Stimulated activated CD4-positive, alpha-beta T cell treated with anti-CD3 and anti-CD28 coated beads, Interleukin-2, amount 100 ng/mL, for 48 hours (primary cell): ENCODE data around the gene DGUOK.
"Not testable (repeated sequence)": the region's sequence is repeated elsewhere in the genome, so short reads cannot be mapped to it uniquely, and the experiment has no call there.

Source experiments
- DNase-seq, 2 donors: peaks; one replicate each; pipeline ENCODE4 v3.0.0-alpha.2; 2020

DGUOK gene

DNA sequence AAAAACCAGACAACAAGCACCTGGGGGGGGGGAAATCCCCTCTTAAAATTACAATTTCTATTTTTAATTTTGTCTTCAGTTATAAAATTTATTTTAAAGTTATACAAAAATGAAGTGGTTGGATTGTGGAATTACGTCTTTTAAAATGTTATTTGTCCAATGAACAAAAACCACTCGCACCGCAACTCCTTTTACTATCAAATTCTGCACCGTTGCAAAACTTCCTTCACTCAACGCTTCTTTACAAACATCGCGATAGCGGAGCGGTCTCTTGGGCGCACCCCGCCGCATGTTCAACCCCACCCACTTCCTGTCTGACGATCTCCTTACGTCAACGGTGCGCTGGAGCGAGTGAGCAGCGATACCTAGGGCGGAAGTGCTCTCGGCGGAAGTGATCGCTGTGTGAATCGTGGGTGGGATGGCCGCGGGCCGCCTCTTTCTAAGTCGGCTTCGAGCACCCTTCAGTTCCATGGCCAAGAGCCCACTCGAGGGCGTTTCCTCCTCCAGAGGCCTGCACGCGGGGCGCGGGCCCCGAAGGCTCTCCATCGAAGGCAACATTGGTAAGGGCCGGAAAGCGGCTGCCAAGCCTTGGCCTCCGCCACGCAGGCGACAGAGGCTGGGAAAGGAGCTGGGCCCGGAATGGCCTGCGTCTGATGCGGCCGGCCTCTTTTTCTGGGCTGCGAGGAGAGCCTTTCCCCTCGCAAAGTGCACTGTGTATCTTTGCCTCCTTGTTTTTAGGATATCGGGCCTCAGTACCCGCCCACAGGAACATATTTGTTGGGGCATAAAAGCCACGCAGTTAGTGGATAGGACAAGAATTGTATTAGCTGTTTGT, at the start of gene DGUOK:
TSS of gene DGUOK (plus strand) at position 388 of the 835 bp plus-strand sequence. CDS start at position 419, 31 bp downstream.
- peak; percentile 88 to 94 for DNase-seq

DNA sequence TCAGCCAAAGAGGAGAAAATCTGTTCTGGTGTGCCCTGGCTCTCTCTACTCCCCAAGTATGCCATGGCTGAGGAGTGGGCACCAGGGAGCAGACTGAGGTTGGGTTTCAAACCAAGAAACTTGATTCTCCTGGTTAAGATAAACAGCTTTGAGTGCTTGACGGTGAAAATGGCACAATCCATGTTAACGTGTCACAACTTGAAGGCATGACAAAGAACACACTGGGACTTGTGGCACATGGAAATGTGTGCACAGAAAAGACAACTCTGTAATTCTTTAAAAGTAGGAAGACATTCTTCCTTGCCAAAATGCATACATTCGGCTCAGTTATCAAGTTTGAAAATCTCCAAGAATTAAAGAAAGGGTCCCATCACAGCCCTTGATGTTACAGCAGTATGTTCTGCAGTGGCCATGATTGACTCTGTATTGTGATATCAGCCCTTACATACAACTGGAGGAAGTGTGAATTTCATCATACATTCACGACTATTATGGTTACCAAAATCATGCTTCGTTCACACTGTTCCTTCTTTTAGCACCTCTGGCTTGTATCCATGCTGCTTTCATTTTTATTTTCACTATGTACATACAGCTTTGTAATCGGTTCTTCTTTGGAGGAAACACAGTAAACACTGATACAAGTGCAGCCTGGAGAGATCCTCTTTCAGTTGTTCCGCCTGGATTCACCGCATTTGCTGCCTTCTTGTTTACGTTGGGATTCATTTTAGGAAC, 49.4 kb upstream of the DGUOK start:
- DNase-seq, result no peak

DNA sequence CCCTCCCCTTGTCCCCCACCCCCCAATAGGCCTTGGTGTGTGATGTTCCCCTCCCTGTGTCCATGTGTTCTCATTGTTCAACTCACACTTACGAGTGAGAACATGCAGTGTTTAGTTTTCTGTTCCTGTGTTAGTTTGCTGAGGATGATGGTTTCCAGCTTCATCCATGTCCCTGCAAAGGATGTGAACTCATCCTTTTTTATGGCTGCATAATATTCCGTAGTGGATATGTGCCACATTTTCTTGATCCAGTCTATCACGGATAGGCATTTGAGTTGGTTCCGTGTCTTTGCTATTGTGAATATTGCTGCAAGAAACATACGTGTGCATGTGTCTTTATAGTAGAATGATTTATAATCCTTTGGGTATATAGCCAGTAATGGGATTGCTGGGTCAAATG, 48.7 kb upstream of the DGUOK start:
- DNase-seq, result not testable (repeated sequence)

DNA sequence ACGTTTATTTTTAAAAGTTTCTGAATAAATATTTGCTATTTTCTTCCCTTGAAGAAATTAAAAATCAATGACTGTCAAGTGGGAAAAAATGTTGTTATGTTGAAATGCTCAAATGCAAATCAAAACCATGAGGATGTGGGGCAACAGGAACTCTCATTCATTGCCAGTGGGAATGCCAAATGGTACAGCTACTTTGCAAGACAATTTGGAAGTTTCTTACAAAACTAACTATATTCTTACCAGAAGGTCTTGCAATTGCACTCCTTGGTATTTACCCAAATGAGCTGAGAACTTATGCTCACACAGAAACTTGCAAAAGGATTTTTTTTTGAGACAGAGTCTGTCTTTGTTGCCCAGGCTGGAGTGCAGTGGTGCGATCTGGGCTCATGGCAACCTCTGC, 41.3 kb upstream of the DGUOK start:
- DNase-seq, result no peak

DNA sequence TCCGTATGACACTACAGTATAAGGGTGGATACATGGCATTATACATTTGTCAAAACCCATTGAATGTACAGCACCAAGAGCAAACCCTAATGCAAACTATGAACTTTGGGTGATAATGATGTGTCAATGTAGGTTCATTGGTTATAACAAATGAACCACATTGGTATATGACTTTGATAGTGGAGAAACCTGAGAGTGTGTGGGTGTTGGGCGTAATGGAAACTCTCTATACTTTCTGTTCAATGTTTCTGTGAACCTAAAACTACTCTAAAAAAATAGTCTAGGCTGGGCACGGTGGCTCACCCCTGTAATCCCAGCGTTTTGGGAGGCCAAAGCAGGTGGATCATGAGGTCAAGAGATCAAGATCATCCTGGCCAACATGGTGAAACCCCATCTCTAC, 40.3 kb upstream of the DGUOK start:
- DNase-seq, result peak; percentile 24 to 55

DNA sequence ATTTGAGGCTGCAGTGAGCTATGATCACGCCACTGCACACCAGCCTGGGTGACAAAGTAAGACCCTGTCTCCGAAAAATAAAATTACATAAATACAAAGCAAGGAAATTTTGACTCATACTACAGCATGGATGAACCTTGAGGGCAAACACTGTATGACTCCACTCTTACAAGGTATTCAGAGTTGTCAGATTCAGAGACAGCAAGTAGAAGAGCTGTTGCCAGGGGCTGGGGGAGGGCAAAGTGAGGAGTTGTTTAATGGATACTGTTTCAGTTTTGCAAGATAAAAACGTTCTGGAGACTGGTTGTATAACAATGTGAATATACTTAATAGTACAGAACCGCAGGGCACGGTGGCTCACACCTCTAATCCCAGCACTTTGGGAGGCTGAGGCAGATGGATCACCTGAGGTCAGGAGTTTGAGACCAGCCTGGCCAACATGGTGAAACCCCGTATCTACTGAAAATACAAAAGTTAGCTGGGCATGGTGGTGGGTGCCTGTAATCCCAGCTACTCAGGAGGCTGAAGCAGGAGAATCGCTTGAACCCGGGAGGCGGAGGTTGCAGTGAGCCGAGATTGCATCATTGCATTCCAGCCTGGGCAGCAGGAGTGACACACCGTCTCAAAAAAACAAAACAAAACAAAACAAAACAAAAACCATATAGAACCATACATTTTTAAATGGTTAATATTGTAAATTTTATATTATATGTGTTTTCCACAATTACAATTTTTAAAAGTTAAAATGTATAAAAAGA, 38.9 kb upstream of the DGUOK start:
- not testable (repeated sequence) for DNase-seq

DNA sequence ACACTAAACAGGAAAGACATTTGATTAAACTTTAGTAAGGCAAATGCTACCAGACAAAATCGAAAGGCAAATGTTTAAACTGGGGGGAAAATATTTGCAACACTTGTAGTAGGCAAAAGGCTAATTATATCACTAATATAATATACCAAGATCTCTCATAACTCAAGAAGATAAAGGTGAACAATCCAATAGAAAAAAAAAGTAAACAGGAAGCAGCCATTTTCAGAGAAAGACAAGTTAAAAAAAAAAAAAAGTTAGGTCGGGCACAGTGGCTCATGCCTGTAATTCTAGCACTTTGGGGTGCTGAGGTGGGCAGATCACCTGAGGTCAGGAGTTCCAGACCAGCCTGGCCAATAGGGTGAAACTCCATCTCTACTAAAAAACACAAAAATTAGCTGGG, 38.3 kb upstream of the DGUOK start:
- no peak for DNase-seq

DNA sequence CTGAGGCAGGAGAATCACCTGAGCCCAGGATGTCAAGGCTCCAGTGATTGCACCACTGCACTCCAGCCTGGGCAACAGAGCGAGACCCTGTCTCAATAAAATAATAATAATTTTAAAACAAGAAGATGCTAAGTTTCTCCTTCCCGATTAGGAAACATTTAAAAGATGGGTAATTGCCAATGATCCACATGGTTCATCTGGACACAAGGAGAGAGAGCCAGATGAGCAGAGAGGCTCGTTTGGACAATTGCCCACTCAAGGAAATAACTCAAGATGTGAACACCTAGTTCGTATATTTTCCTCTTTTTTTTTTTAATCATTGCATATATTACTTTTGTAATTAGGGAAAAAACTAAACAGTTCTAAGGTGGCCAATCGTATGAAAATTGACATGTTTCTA, 37.5 kb upstream of the DGUOK start:
- DNase-seq, result no peak

DNA sequence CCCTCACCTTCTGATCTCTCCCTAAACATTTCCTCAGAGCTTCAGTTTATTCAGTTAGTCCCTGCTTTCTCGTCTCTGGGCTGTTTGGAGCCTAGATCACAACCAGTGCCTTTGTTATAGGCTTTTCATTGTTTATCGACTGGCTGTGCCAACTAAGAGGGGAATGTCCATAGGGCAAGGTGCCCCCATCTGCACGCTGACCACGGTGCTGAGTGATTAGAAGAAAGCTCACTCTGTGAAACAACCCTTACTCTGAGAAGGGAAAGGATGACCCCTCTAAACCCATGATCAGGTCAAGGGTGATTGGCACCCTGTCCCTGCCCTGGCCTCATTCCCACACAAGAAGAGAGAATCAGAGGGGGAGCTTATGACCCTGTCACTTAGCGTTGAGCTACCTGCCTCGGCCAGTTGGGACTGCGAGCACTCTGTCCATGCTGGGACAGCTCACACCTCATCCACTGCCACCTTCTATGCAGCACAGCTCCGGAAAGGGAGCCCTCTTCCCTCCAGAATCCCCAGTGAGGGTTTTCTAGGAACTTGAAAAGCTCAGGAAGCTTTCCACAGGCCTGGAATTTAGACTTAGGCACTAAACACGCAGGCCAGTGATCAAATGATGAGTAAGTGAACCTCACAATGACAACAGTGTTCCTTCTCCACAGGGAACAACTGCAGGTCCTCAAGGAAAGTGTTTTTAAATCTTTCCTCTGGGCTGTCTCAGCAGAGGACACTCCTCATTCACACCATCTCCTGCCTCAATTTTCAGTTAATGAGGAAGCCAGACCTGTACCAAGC, 36.2 kb upstream of the DGUOK start:
- no peak for DNase-seq

DNA sequence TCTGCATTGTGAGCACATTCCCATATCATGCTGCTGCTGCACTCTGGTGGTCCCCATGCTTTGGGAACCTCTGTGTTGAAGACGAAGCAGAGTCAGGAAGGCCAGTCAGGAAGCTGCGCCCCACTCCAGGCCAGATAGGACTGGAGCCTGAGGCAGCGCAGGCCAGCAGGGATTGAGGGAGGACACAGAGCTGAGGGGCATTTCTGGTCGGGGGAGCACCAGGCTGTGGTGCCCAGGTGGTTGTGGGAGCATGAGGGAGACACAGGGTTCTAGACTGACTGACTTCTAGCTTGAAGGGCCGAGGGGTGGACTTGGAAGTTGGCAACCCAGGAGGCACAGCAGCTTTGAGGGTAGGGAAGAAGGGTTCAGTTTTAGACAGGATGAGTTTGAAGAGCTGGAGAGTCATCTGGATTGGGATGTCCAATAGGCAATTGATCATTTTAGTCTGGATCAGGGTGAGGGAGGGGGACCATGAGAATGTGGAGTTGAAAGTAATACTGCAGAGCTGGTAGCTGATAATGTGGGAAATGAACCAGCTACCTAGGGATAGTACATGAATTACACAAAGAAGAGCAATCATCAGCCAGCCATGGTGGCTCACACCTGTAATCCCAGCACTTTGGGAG, 35.3 kb upstream of the DGUOK start:
- no peak for DNase-seq

DNA sequence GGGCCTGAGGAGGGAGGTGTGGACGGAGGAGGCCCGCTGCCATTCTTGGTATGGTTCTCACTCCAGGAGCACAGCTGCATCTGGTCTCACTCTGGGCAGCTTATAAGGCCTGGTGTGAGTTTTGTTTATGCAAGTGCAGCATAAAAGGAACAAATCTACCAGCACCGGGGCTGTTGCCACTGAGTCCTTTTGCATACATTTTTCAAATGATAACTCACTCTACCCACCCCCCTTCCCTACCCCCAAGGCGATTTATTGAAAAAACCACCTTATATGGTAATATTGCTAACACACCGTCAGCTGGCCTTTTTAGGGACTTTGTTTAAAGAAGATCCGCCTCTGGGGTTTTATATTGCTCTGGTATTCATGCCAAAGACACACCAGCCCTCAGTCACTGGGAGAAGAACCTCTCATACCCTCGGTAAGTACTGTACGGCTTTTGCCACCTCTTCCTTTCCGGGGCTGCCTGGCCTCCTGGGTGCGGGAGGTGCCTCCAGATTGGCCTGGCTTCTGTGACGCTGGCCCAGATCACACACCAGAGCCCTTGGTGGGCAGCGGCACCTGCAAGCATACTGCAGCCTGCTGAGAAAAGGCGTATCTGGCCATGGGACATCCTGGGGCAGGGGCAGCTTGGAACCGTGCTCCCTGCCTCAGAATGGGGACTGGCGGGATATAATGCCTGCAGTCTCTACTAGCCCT, 33.9 kb upstream of the DGUOK start, which contains the start of gene ACTG2:
TSS of gene ACTG2 (plus strand) at position 378 of the 699 bp plus-strand sequence. CDS start 8,304 bp downstream, outside the sequence.
- no peak for DNase-seq

DNA sequence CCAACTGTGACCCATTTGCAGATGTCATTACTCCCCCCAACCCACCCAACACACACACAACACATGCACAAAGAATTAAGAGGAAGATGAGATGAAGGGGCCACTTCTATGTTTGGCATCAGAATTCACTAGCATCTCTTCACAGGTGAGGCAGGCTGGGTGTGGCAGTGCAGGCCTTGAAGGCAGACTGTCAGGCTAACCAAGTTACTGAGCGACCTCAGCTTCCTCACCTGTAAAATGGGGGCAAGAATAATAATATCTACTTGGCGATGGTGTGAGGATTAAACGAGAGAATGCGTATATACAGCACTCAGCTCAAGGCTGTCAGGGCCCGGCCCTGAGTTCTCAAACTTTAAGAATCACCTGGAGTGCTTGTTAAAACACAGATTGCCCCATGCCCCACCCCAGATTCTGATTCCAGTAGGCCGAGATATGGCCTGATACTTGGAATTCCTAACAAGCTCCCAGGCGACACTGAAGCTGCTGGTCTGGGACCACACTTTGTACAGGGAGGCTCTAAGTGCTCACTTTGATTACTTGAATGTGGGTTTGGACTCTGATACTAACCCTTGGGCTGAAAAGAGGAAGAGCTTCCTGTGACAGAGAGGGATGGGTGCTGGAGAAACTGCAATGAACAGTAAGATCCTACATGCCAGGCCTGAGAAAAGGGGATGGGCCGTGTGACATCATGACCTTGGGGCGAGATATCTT, 32.8 kb upstream of the DGUOK start:
- no peak for DNase-seq

DNA sequence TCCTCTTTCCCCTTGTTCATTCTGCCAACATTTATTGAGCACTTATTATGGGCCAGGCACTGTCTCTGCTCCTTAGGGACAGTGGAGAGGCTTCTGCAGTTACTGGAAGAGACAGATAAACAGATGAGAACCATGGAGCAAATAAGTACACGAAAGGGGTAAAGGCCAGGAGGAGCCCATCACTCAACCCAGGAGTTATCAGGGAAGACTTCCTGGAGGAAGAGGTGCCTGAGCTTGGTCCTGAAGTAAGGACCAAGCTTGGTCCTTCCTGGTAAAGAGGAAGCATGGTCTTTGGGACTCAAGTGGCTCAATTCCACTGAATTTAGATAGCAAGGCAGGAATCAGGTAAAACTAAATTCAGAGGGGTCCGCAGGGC, 32.2 kb upstream of the DGUOK start:
- DNase-seq, result no peak

DNA sequence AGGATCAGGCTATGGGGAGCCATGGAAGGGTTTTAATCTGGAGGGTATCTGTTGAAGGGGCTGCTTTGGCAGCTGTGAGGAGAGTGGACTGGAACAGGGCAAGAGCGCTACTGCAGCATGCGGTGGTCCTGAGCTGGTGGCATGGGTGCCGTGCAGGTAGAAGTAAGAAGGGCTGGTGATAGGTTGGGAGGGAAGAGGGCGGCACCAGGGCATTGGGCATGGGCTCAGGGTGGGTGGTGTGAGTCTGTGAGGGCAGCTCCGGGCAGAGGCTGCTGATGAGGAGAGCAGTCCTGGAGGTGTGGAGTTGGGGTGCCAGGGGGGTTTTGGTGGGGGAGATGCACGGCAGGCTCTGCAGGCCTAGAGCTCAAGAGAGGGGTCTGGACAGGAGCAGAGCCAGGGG, 31.8 kb upstream of the DGUOK start:
- DNase-seq, result no peak

DNA sequence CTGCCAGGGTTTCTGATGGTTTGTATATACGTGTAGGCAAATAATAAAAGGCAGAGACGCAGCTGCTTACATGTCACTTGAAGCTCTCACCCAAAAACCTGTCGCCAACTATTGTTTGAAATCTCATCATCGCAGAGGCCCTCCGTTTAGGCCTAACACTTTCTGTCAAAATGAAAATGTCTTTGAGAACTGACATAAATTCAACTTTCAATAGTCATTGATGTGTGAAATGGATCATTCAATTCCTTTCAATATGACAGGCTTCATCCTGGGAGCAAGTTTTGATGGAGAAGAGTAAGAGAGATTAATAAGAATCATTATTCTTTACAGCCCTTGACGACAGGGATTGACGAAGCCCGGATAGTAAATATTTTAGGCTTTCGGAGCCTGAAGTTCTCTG, 31.2 kb upstream of the DGUOK start:
- DNase-seq, result no peak

DNA sequence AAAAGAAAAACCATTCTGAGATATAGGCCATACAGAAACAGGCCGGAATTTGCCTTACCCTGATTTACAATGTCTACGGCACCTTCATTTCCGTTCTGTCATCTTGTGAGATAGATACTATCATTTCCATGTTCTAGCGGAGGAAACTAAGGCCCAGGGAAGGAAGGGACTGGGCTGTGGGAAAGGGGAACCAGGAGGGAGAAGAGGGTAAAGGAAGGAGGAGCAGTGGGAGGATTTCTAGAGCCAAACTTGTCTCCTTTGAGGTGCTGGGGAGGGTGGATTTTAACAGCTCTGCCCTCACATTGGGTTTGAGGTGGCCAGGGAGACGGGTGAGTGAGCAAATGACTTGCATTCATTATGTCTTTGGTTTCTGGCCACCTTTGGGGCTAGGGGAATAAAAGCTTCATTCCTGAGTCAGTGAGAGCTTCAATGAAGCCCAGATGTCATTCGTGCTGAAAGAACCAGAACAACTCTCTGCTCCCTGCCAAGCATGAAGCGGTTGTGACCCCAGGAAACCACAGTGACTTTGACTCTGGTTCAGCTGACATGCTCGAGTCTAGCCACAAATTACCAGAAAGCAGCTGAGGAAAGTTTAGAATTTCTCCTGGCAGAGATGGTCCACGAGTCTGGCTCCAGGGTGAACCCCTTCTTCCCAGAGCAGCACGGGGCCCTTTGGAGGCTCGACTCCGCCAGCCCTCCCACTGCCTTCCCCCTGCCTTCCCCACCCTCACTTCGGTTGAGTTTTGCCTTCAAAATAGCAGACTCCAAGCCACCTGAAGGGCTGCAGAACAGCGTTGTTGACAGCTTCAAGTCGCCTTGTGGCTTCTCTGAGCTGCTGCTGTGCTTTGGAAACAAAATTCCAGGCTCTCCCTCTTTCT, 30.1 kb upstream of the DGUOK start:
- DNase-seq, result no peak

DNA sequence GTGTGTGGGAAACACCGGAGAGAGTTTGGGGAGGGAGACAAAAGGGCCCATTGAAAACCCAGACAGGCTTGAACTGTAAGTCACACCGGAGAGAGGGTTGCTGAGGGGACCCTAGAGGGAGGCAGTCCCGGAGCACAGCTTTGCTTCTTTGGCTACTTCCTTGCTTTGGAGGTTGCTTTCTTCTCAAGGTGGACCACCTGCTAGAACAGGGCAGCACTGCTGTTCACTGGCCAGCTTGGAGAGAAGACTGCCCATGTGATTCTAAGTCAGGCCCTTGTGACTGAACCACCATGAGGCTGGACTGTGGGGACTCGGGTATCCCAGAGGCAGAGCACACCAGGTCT, 29.5 kb upstream of the DGUOK start:
- no peak for DNase-seq

DNA sequence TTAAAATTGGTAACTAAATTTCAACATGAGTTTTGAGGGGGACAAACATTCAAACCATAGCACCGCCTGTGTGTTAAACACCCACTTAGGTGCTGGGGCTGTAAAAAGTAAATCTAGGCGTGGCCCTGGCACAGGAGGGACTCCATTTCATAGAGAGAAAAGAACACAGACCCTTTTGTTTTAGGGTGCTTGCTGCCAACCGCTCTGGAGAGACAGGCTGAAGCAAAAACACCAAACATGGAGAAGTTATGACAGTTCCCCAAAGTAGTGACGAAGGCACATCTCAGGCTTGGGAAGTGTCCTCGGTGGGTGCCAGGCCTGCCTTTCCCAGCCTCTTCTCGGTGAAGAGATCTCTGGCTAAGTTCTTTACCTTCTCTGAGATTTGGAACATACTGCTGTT, 28.7 kb upstream of the DGUOK start:
- DNase-seq, result no peak

DNA sequence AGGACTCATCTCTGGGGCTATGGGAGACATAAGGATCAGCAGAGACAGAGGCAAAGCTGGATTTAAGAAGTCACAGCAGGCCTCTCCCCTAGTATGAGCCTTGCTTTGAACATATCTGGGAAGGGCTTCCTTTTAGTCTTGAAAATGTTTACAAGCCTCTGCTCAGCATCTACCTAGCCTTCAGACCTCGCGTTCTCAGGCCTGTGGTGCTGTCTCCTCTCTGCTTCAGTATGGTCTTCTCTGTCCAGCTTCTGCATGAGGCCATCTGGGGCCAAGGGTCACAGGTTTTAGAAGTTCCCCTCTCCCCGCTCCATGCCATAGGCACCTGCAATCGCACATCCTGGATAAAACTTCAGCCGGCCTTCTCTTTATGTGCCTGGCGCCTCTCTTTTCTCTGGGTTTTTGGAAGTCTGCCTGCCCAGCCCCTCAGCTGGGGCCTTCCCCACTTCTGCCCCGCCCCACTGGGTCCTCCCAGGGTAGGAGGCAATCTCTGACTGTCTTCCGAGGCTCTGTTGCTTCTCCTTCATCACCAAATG, 26.8 kb upstream of the DGUOK start:
- DNase-seq, result no peak

DNA sequence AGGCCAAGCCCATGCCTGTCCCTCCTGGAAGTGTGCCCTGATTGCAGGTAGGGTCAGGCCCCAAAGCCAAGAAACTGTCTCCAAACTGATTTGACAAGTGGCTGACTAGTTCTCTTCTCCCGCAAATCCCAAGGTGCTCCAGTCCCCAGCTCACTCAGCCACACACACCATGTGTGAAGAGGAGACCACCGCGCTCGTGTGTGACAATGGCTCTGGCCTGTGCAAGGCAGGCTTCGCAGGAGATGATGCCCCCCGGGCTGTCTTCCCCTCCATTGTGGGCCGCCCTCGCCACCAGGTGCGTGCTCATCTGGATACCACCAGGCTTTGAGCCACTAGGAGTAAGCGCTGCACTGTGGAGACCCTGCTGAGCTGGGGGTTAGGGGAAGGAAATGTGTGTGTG, 25.5 kb upstream of the DGUOK start:
- DNase-seq, result no peak
